ENCODE results near the gene MPDZ.

The MPDZ gene

DNA sequence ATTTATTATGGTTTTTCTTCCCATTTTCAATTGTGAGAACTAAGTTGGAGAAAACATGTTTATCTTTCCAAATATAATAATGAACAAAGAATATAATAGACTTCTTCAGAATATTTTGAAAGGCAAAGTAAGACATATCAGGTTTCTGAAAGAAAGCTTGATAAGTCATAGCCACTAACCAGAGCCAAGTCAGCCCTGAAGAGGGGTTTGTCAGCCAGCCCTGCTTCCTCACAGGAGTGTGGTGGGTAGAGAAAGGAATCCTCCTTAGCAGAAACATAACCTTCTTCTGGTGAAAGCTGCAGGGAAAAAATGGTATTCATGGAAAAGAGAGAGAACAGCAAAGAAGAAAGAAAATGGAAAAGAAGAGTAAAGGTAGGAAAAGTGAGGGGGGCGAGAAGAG lies 93.4 kb downstream of the MPDZ start:
- DNase-seq (ENCODE audit: low read depth): no peak

GRCh38 chr9:13181652-13182051 lies 97.8 kb downstream of the MPDZ start:
- no peak for DNase-seq (ENCODE audit: low read depth)

DNA sequence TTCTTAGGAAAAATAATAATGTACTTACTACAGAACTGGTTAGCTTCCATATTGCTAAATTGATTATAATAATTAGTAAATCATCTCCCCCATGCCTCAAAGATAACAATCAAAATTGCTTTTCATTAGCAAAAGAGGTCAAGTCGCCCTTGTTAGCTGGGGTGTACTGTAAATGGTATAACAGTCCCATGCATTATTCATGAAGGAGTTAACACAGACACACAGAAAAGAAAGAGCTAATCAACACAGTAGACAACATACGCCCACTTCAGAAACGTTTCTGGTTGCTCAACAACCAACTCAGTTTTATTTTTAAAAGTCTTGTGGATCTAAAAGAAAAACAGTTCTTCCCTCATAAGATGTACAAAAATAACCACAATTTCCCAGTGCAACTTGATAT lies 100.2 kb downstream of the MPDZ start:
- no peak for DNase-seq (ENCODE audit: low read depth)

- no peak for DNase-seq (ENCODE audit: low read depth)
Observed at GRCh38 chr9:13175732-13176131, 103.8 kb downstream of the MPDZ start.

- no peak for DNase-seq (ENCODE audit: low read depth)
Observed at GRCh38 chr9:13174906-13175639, 104.4 kb downstream of the MPDZ start.

- DNase-seq (ENCODE audit: low read depth): no peak
Observed at GRCh38 chr9:13173553-13173952, 105.9 kb downstream of the MPDZ start.

- no peak for DNase-seq (ENCODE audit: low read depth)
Observed at GRCh38 chr9:13171261-13171660, 108.2 kb downstream of the MPDZ start.

- no peak for DNase-seq (ENCODE audit: low read depth)
Observed at GRCh38 chr9:13166996-13167395, 112.5 kb downstream of the MPDZ start.

- no peak for DNase-seq (ENCODE audit: low read depth)
Observed at GRCh38 chr9:13165956-13166355, 113.5 kb downstream of the MPDZ start.

DNA sequence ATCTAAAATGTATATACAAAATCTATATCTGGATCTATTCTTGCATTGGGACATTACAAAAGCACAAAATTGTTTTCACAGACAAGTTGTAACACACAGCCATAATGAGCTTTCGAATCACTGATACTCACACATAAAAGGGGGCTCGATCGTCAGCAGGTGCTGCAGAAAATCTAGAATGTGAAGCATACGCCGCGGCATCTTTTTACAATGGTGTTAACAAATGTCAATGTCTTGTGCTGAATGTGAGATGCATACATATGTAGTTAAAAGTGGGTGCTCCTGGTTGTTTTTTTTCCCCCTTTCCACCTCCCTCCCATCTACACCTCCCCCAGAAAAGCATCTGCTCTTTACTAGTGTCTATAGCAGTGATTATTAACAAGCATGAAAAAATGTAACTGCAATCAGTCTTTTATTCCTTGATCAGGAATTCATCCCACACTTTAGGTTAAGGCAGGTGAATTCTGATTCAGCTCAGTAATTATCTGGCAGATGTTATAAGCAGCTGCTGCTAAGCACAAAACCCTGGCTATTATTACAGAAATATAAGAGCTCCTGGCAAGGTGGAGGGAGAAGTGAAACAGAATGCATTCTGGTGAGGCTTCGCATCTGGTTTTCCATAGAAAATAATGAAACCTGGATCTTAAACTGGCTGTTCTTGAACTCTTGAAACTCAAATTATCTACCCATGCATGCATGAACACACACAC lies 114.1 kb downstream of the MPDZ start:
- no peak for DNase-seq (ENCODE audit: low read depth)

GRCh38 chr9:13163946-13164345 lies 115.5 kb downstream of the MPDZ start:
- no peak for DNase-seq (ENCODE audit: low read depth)

GRCh38 chr9:13163287-13163686 lies 116.2 kb downstream of the MPDZ start:
- DNase-seq (ENCODE audit: low read depth): no peak

- DNase-seq (ENCODE audit: low read depth): no peak
Observed at GRCh38 chr9:13160051-13160450, 119.4 kb downstream of the MPDZ start.

- DNase-seq (ENCODE audit: low read depth): no peak
Observed at GRCh38 chr9:13158986-13159385, 120.5 kb downstream of the MPDZ start.

DNA sequence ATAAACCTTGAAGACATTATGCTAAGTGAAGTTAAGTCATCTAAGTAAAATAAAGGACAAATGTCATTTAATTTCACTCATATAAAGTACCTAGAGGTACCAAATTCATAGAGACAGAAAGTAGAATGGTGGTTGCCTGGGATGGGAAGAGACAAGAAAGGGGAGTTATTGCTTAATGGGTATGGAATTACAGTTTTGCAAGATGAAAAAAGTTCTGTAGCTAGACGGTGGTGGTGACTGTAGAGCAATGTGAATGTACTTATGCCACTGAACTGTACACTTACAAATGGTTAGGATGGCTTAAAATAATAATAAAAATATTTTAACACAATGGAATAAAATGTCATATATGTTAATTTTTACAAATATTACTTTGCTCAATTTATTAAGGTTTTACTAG lies 128.0 kb downstream of the MPDZ start:
- no peak for DNase-seq (ENCODE audit: low read depth)

DNA sequence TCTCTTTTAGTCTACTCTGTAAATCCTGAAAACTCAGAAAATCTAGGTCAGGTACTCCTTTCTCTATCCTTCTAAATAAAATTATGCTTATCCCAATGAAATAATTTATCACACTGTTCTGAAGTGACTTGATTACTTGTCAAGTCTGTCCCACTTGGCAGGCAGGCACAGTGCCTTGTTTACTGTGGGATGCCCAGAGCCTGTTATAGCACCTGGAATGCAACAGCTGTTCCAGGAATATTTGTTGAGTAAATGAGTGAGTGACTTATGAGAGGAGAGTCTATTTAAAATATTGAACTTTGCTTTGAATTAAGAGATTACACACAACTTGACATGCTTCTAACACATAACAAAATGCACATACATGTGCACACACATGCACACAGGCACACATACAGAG lies 130.0 kb downstream of the MPDZ start:
- no peak for DNase-seq (ENCODE audit: low read depth)

GRCh38 chr9:13146840-13147239 lies 132.7 kb downstream of the MPDZ start:
- DNase-seq (ENCODE audit: low read depth): no peak

DNA sequence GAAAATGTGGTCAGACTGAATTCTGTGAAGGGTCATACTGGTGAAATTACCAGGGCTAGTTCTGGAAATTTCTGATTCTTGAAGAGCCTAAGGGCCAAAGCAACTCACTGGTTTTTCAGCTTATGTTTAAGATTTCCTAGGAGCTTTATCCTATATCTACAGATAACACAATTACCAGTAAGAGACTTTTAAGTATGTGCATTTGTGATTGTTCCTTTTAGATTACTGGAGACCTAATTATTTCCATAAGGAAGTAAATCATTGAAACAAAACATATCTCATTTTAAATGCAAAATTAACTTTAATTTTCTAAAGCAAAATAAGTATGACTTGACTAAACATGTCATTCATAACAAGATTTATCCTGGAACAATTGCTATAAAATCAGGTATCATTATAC lies 134.2 kb downstream of the MPDZ start:
- DNase-seq (ENCODE audit: low read depth): no peak

DNA sequence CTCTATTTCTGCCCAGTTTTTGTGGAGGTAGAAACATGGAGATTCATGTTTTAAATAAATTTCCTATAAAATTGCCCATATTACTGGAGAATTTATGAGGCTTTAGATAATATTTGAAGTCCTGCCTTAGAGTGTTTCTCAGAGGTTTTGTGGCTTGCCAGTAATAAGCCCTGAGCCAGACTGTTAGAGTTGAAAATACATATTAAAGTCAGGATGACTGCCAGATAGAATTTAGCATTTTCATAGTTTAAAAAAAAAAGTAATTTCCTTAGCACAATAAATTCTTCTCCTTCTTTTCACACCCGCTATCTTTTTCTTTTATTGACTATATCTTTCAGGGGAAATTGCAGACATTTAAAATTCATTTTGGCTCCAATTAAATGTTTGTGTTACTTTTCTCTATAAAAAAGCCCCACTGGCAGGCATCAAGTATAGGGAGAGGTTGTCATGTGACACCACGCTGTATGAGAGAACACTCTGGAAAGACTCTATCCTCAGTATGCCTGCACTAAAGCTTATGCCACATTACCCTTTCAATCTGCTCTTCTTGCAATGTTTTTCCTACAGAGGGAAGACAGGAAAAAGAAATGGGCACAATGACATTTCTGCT lies 135.2 kb downstream of the MPDZ start:
- no peak for DNase-seq (ENCODE audit: low read depth)

- no peak for DNase-seq (ENCODE audit: low read depth)
Observed at GRCh38 chr9:13143281-13143680, 136.2 kb downstream of the MPDZ start.

- DNase-seq (ENCODE audit: low read depth): no peak
Observed at GRCh38 chr9:13142776-13143175, 136.7 kb downstream of the MPDZ start.

DNA sequence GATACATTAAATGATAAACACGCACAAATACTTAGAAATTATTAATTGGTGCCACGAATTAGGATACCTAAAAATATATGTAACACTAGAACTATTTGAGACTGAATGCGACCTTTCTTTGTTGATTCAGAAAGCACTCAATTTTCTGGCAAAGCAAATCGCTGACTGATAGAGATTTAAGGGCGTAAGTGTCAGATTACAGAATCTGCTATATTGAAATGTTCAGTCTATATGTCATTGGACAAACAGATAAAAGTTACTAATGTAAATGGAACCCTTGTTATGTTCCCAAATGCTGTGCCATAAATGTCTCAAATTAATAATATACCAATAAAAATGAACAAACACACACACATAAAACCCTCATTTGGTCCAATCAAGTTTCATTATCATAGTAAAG lies 137.9 kb downstream of the MPDZ start:
- DNase-seq (ENCODE audit: low read depth): no peak

GRCh38 chr9:13140843-13141592 lies 138.5 kb downstream of the MPDZ start:
- no peak for DNase-seq (ENCODE audit: low read depth)

Measured in stimulated activated CD8-positive, alpha-beta memory T cell treated with anti-CD3 and anti-CD28 coated beads, Interleukin-4, amount 100 ng/mL, for 24 hours (primary cell).